H1 (cell line): ENCODE results near the gene RPS18. TPM values are rescaled to one million over a fixed set of nuclear protein-coding genes. Genes with fewer than 3 reads are reported as not detected.
A peak's percentile ranks its signal among the peaks of the same experiment; 100 is the strongest.
"Not testable (repeated sequence)": the region's sequence is repeated elsewhere in the genome, so short reads cannot be mapped to it uniquely, and the experiment has no call there.

Experiments
- CTCF ChIA-PET: fragments of 300-600 bp; sonication (Branson Sonifier 250); formaldehyde crosslinking; loops from one replicate; lab custom pipeline; 2021; ENCODE audit not compliant: partially characterized antibody; lab: Charles Lee
- POLR2A ChIA-PET: fragments of 300-600 bp; sonication (Branson Sonifier 250); formaldehyde crosslinking; loops from one replicate; lab custom pipeline; 2021; ENCODE audit warnings: inconsistent platforms; ENCODE audit not compliant: partially characterized antibody; lab: Charles Lee
- DNase-seq, 2 experiments: peaks; one replicate each; pipeline versions ENCODE4 v3.0.0 to v3.0.0-alpha.2; 2010 to 2022; ENCODE audit warnings: low spot score in 2 of 2, low read depth in 1 of 2, mixed read lengths in 1 of 2
- FAIRE-seq: peaks from 2 replicates; lab custom pipeline; 2011; peaks lifted over from hg19 to GRCh38; lab: Jason Lieb, UNC
- H2AFZ ChIP-seq: 2 replicates; pipeline ENCODE4 v1.8.1; 2012; ENCODE audit warnings: low read length, inconsistent platforms
- H2AK5ac ChIP-seq: 2 replicates; pipeline ENCODE4 v1.6.1; 2013; ENCODE audit warnings: low read depth, low read length
- H2BK120ac ChIP-seq: replicated peaks from 2 replicates; pipeline ENCODE3; 2013; ENCODE audit warnings: low read depth, low read length, inconsistent platforms
- H2BK12ac ChIP-seq: 2 replicates; pipeline ENCODE4 v1.6.1; 2013; ENCODE audit warnings: low read depth, low read length
- H2BK15ac ChIP-seq: 2 replicates; pipeline ENCODE4 v1.6.1; 2013; ENCODE audit warnings: low read length
- H2BK20ac ChIP-seq: 2 replicates; pipeline ENCODE4 v1.6.1; 2013; ENCODE audit warnings: low read length
- H2BK5ac ChIP-seq: 2 replicates; pipeline ENCODE4 v1.6.1; 2013; ENCODE audit warnings: low read depth, low read length
- H3K14ac ChIP-seq: 2 replicates; pipeline ENCODE4 v1.6.1; 2013; ENCODE audit warnings: inconsistent platforms; ENCODE audit not compliant: insufficient read length
- H3K18ac ChIP-seq: 2 replicates; pipeline ENCODE4 v1.6.1; 2013; ENCODE audit warnings: low read length; ENCODE audit errors: extremely low read depth
- H3K23ac ChIP-seq: 2 replicates; pipeline ENCODE4 v1.6.1; 2013; ENCODE audit warnings: inconsistent platforms; ENCODE audit not compliant: insufficient read length
- H3K23me2 ChIP-seq: 2 replicates; pipeline ENCODE4 v1.6.1; 2013; ENCODE audit warnings: low read depth, low read length
- H3K27ac ChIP-seq: 2 replicates; pipeline ENCODE4 v1.6.1; 2011; ENCODE audit warnings: low read depth, low read length, inconsistent platforms
- H3K27me3 ChIP-seq, 4 experiments: replicated peaks in 1 of 4; 1 replicate in 1 of 4; 2 replicates in 3 of 4; pipeline versions ENCODE4 v1.6.1 to v1.8.1; 2011 to 2013; ENCODE audit warnings: low read length in 3 of 4, mild to moderate bottlenecking in 3 of 4, inconsistent platforms in 2 of 4, mixed read lengths in 2 of 4, moderate library complexity in 1 of 4; ENCODE audit not compliant: control insufficient read depth in 3 of 4, insufficient read depth in 3 of 4; ENCODE audit errors: extremely low read depth in 1 of 4
- H3K36me3 ChIP-seq, 4 experiments: 2 replicates each; pipeline versions ENCODE4 v1.6.1 to v1.8.1; 2011 to 2013; ENCODE audit warnings: mild to moderate bottlenecking in 4 of 4, low read length in 3 of 4, moderate library complexity in 2 of 4, control low read depth in 1 of 4, inconsistent platforms in 1 of 4; ENCODE audit not compliant: insufficient read depth in 4 of 4, control insufficient read depth in 2 of 4
- H3K4ac ChIP-seq: replicated peaks from 2 replicates; pipeline ENCODE3; 2013; ENCODE audit warnings: low read length, low read depth, mixed read lengths, inconsistent platforms; ENCODE audit not compliant: insufficient read length
- H3K4me1 ChIP-seq, 4 experiments: replicated peaks in 1 of 4; 1 replicate in 1 of 4; 2 replicates in 3 of 4; pipeline versions ENCODE4 v1.6.1 to v1.8.1; 2011 to 2013; ENCODE audit warnings: low read length in 3 of 4, inconsistent platforms in 2 of 4, mixed read lengths in 1 of 4; ENCODE audit not compliant: insufficient read depth in 4 of 4, control insufficient read depth in 3 of 4
- H3K4me2 ChIP-seq, 2 experiments: 2 replicates each; pipeline versions ENCODE4 v1.6.1 to v1.8.1; 2011 to 2013; ENCODE audit warnings: low read depth in 2 of 2, low read length in 2 of 2, control low read depth in 1 of 2, inconsistent platforms in 1 of 2, mild to moderate bottlenecking in 1 of 2; ENCODE audit not compliant: insufficient read depth in 1 of 2
- H3K4me3 ChIP-seq, 4 experiments: fragments of 200-600, 300-600 bp in 1 of 4; sonication (generic), shearing (Covaris generic), sonication (Bioruptor Twin) in 1 of 4; 2 replicates each; pipeline versions ENCODE4 v1.5.1 to v1.8.1; 2011 to 2016; ENCODE audit warnings: low read length in 4 of 4, low read depth in 3 of 4, control low read depth in 2 of 4, inconsistent platforms in 2 of 4, mild to moderate bottlenecking in 2 of 4, mixed read lengths in 1 of 4, moderate library complexity in 1 of 4; ENCODE audit not compliant: insufficient read depth in 2 of 4; ENCODE audit errors: extremely low read depth in 1 of 4
- H3K56ac ChIP-seq: replicated peaks from 2 replicates; pipeline ENCODE3; 2013; ENCODE audit warnings: low read depth, mild to moderate bottlenecking, mixed read lengths, low read length, inconsistent platforms; ENCODE audit not compliant: insufficient read length
- H3K79me1 ChIP-seq: 2 replicates; pipeline ENCODE4 v1.6.1; 2013; ENCODE audit warnings: low read depth, low read length, control low read depth
- H3K79me2 ChIP-seq, 2 experiments: 2 replicates each; pipeline versions ENCODE4 v1.6.1 to v1.8.1; 2012 to 2013; ENCODE audit warnings: low read length in 2 of 2, mild to moderate bottlenecking in 2 of 2, inconsistent platforms in 1 of 2; ENCODE audit not compliant: insufficient read depth in 2 of 2, control insufficient read depth in 1 of 2
- H3K9ac ChIP-seq, 4 experiments: replicated peaks in 1 of 4; 1 replicate in 1 of 4; 2 replicates in 3 of 4; pipeline versions ENCODE4 v1.6.1 to v1.8.1; 2011 to 2013; ENCODE audit warnings: low read depth in 3 of 4, low read length in 3 of 4, control low read depth in 2 of 4, mild to moderate bottlenecking in 2 of 4, moderate library complexity in 2 of 4, inconsistent platforms in 1 of 4; ENCODE audit errors: extremely low read depth in 1 of 4
- H3K9me3 ChIP-seq, 2 experiments: 2 replicates each; pipeline versions ENCODE4 v1.6.1 to v1.8.1; 2012 to 2013; ENCODE audit warnings: mild to moderate bottlenecking in 2 of 2, moderate library complexity in 2 of 2, control low read depth in 1 of 2, inconsistent platforms in 1 of 2, low read depth in 1 of 2, low read length in 1 of 2, mixed read lengths in 1 of 2; ENCODE audit not compliant: insufficient read depth in 2 of 2
- H4K20me1 ChIP-seq, 2 experiments: replicated peaks in 1 of 2; 2 replicates each; pipeline versions ENCODE3 to v1.8.1; 2011 to 2013; ENCODE audit warnings: inconsistent platforms in 2 of 2, low read length in 2 of 2, mild to moderate bottlenecking in 1 of 2; ENCODE audit not compliant: insufficient read depth in 2 of 2, control insufficient read depth in 1 of 2
- H4K5ac ChIP-seq: 2 replicates; pipeline ENCODE4 v1.6.1; 2013; ENCODE audit warnings: low read length, low read depth, mixed read lengths, inconsistent platforms; ENCODE audit not compliant: insufficient read length
- H4K8ac ChIP-seq: 2 replicates; pipeline ENCODE4 v1.8.0; 2013; ENCODE audit warnings: mild to moderate bottlenecking, moderate library complexity, low read length, inconsistent platforms; ENCODE audit not compliant: insufficient read depth; ENCODE audit errors: extremely low read depth
- H4K91ac ChIP-seq: replicated peaks from 2 replicates; pipeline ENCODE3; 2013; ENCODE audit warnings: low read length, mixed read lengths, inconsistent platforms; ENCODE audit not compliant: insufficient read length
- BACH1 ChIP-seq: IDR thresholded peaks from 2 replicates; pipeline ENCODE4 v1.6.1; 2012; ENCODE audit warnings: low read length, improper control_type of control experiment
- POLR2A ChIP-seq, 2 experiments: IDR thresholded peaks; 1 replicate in 1 of 2; 2 replicates in 1 of 2; pipeline ENCODE4 v1.6.1; 2011; ENCODE audit warnings: low read depth in 2 of 2, low read length in 2 of 2, mild to moderate bottlenecking in 2 of 2; ENCODE audit errors: control extremely low read depth in 1 of 2
- WGBS, 2 experiments: shearing (Covaris generic) in 1 of 2; methylation state at CpG; one replicate each; pipeline versions ENCODE4 v1.1.6 to v1.1.7; 2013 to 2015; ENCODE audit warnings: low lambda C conversion rate in 2 of 2, mixed read lengths in 2 of 2, inconsistent platforms in 1 of 2, low coverage in 1 of 2, missing lambda C conversion rate in 1 of 2; ENCODE audit not compliant: insufficient replicate concordance in 2 of 2, insufficient coverage in 1 of 2, insufficient read length in 1 of 2; ENCODE audit errors: extremely low coverage in 1 of 2, missing lambda C conversion rate in 1 of 2; 5-methylcytosine and 5-hydroxymethylcytosine counted together
- polyA plus RNA-seq, 7 experiments: library from polyadenylated mRNA; depleted of rRNA in 3 of 7; stranded (reverse) in 5 of 7; unstranded in 2 of 7; fragments of >200 nt in 5 of 7; fragments of 200-250 nt in 2 of 7; gene quantifications; 1 replicate in 5 of 7; 2 replicates in 1 of 7; 4 replicates in 1 of 7; pipeline versions ENCODE4 v1.2.1 to v1.2.3, GENCODE V29; 2011 to 2013; ENCODE audit warnings: missing spikeins in 2 of 7, mixed read lengths in 2 of 7
- total RNA-seq: library from RNA; stranded (reverse); fragmentation: NEBNext Ultra II Directional; extraction: Animal tissue kit (Norgen Biotek cat#: 25700); gene quantifications from 2 replicates; pipeline ENCODE4 v1.2.1, GENCODE V29; 2021

Gene RPS18
- total and polyA plus RNA-seq, 2 of the 8 experiments (the other 6 are each of a cell fraction or from before 2014, with no cell fraction given), result 2,796 to 7,099 TPM

GRCh38 chr6:33275795-33276580, 4.1 kb downstream of the RPS18 start:
- Histone ChIP-seq H3K36me3 (peaks cover 16 to 48% (median 37%) of the 10 kb centered on the region in 4 experiments; a peak in 7 of 8 replicates), H4K20me1 (peaks cover 12 to 19% of the 10 kb centered on the region in 2 experiments), H3K23me2 (peaks cover 22% of the 10 kb centered on the region), H3K4me2 (peak overlapping the region; percentile 86 to 96), H3K4me3 (peak overlapping the region; percentile 52 to 81 (median 59); a peak in 7 of 8 replicates), H3K79me2 (peaks cover 26 to 38% of the 10 kb centered on the region in 2 experiments), H3K4me1 (peaks cover 3 to 35% (median 12%) of the 10 kb centered on the region in 4 experiments)
- not testable (repeated sequence) for H3K14ac ChIP-seq, H3K56ac ChIP-seq, H2BK15ac ChIP-seq, H3K27ac ChIP-seq, H3K4ac ChIP-seq, H2AK5ac ChIP-seq, H4K8ac ChIP-seq, H2BK5ac ChIP-seq, H4K91ac ChIP-seq, H2AFZ ChIP-seq, H3K9me3 ChIP-seq, H4K5ac ChIP-seq, H3K79me1 ChIP-seq, DNase-seq, H2BK20ac ChIP-seq, FAIRE-seq, H2BK12ac ChIP-seq, H3K9ac ChIP-seq, H3K18ac ChIP-seq, H3K23ac ChIP-seq, H3K27me3 ChIP-seq, H2BK120ac ChIP-seq
- TF ChIP-seq BACH1 (0 out of 2 replicates have a peak, but pooled peaks have one; percentile 40), POLR2A (IDR thresholded peaks at IDR 0.05; ENCODE audit: control extremely low read depth in 1 of 2, low read depth in 2 of 2, low read length in 2 of 2) (peak in 1 of 2 experiments; percentile 71; a peak in 2 of 3 replicates)
- POLR2A ChIA-PET, result interaction anchor here (0.6 to 12.0 kb wide), 30 partner anchors 7 to 305 kb away, joined by 3 to 337 read pairs (median 4); partner anchors contain the start of genes HSD17B8, PFDN6, RGL2 and RING1
- CTCF ChIA-PET, result interaction anchor here (0.6 to 8.0 kb wide), 5 partner anchors 14 to 340 kb away, joined by 3 to 81 read pairs (median 7); partner anchors contain the start of genes PFDN6, RGL2, TAPBP and WDR46
- WGBS, 2 experiments, result 85% methylated on average over 16 of the region's 16 CpGs; no CpG with 5 or more reads in 1 of the 2 experiments
